Natural killer cell (primary cell): ENCODE data around the gene DIP2C. TPM values are rescaled to one million over a fixed set of nuclear protein-coding genes. Genes with fewer than 3 reads are reported as not detected.

Experiments used
- ATAC-seq, 3 donors: fragments of 150-1000 bp in 2 of 3; fragments of 200-7000 bp in 1 of 3; cut with Tn5 transposase; 1 replicate in 1 of 3; 2 replicates in 2 of 3; pipeline ENCODE4 v1.10.0; 2021; ENCODE audit warnings: mild to moderate bottlenecking in 2 of 3, moderate library complexity in 2 of 3
- DNase-seq, 2 donors: peaks; one replicate each; pipeline versions ENCODE4 v3.0.0 to v3.0.0-alpha.2; 2013 to 2021; ENCODE audit warnings: mixed read lengths in 1 of 2
- H3K27ac ChIP-seq: one replicate; pipeline ENCODE4 v1.5.1; 2013; ENCODE audit warnings: mild to moderate bottlenecking, low read length
- H3K27me3 ChIP-seq: one replicate; pipeline ENCODE4 v1.6.1; 2013; ENCODE audit warnings: low read length; ENCODE audit not compliant: control insufficient read depth, insufficient read depth
- H3K36me3 ChIP-seq: one replicate; pipeline ENCODE4 v1.6.1; 2013; ENCODE audit warnings: low read length; ENCODE audit not compliant: control insufficient read depth, insufficient read depth
- H3K4me1 ChIP-seq: one replicate; pipeline ENCODE4 v1.6.1; 2013; ENCODE audit warnings: low read length; ENCODE audit not compliant: control insufficient read depth, insufficient read depth
- H3K4me3 ChIP-seq: one replicate; pipeline ENCODE4 v1.5.1; 2013; ENCODE audit warnings: low read length
- H3K9me3 ChIP-seq: one replicate; pipeline ENCODE4 v1.6.1; 2013; ENCODE audit warnings: low read length; ENCODE audit not compliant: control insufficient read depth, insufficient read depth
- H3K27ac Mint-ChIP-seq, 2 donors: one replicate each; pipeline ENCODE4 v1.8.0; 2022; ENCODE audit warnings: mild to moderate bottlenecking in 2 of 2, mixed read lengths in 2 of 2, moderate library complexity in 1 of 2
- H3K27me3 Mint-ChIP-seq, 2 donors: one replicate each; pipeline ENCODE4 v1.8.0; 2022; ENCODE audit warnings: low read depth in 2 of 2, mixed read lengths in 2 of 2
- H3K36me3 Mint-ChIP-seq: one replicate; pipeline ENCODE4 v1.8.0; 2022; ENCODE audit warnings: mixed read lengths
- H3K4me1 Mint-ChIP-seq, 2 donors: one replicate each; pipeline ENCODE4 v1.8.0; 2022; ENCODE audit warnings: mixed read lengths in 2 of 2
- H3K4me3 Mint-ChIP-seq: one replicate; pipeline ENCODE4 v1.8.0; 2022; ENCODE audit warnings: mild to moderate bottlenecking, moderate library complexity, mixed read lengths
- H3K9me3 Mint-ChIP-seq, 2 donors: one replicate each; pipeline ENCODE4 v1.8.0; 2022; ENCODE audit warnings: mixed read lengths in 2 of 2
- WGBS: methylation state at CpG from one replicate; pipeline ENCODE4 v1.1.7; 2013; ENCODE audit warnings: missing lambda C conversion rate; ENCODE audit not compliant: insufficient coverage; 5-methylcytosine and 5-hydroxymethylcytosine counted together
- intact Hi-C: fragments of 100-400 bp; cut with micrococcal nuclease; formaldehyde crosslinking; loops from one replicate; pipeline ENCODE4 v1.14.2; 2022
- total RNA-seq, 4 donors: library from RNA; stranded (reverse); fragments of 120-200 nt in 1 of 4; gene quantifications; one replicate each; pipeline versions ENCODE4 v1.2.3 to v1.2.4, GENCODE V29; 2013 to 2022
- TF ChIP-seq, protein P1 (sequence below): fragments of 200-600 bp; IDR thresholded peaks from one replicate; pipeline ENCODE4 v1.8.0; 2022; ENCODE audit warnings: antibody characterized with exemption

The DIP2C gene
- total RNA-seq, 3 donors from 2014 or later (not counting 1 experiment from before 2014, with no cell fraction given) = 1.5 to 5.8 (median 3.8) TPM

DNA sequence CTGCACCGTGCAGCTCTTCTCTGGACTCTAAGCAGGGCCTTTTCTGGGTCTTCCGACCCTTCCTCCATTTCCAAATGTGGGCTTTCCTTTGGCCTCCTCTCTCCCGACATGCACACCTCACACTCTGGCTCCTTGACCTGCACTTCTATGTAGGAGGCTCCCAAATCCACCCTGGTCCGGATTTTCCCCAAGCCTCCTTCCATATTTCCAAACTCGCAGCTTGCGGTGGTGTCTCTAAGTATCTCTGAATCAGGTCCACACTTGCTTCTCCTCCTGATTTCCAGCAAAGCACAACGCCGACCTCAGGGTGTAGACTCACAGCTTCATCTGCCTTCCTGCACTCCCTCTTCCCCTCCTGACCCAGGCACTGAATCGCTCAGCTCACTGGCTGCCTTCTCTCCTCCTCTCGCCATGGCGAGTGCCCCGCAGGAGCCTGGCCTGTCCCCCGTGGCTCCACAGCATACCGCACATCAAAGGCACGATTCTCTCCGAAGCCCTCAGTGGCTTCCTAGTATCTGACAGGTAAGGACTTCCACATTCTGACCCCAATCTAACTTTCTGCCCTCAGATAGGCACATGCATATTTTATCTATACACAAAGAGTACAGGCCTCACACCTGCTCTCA is 27.8 kb downstream of the DIP2C start:
- peaks cover 26 to 29% of the 10 kb centered on the region in 2 donors for H3K4me1 Mint-ChIP-seq
- DNase-seq = no peak
- 94% methylated on average over 16 of the region's 16 CpGs for WGBS
- TF ChIP-seq, protein P1, sequence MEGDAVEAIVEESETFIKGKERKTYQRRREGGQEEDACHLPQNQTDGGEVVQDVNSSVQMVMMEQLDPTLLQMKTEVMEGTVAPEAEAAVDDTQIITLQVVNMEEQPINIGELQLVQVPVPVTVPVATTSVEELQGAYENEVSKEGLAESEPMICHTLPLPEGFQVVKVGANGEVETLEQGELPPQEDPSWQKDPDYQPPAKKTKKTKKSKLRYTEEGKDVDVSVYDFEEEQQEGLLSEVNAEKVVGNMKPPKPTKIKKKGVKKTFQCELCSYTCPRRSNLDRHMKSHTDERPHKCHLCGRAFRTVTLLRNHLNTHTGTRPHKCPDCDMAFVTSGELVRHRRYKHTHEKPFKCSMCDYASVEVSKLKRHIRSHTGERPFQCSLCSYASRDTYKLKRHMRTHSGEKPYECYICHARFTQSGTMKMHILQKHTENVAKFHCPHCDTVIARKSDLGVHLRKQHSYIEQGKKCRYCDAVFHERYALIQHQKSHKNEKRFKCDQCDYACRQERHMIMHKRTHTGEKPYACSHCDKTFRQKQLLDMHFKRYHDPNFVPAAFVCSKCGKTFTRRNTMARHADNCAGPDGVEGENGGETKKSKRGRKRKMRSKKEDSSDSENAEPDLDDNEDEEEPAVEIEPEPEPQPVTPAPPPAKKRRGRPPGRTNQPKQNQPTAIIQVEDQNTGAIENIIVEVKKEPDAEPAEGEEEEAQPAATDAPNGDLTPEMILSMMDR = no peak
- H3K27ac Mint-ChIP-seq = peak overlapping the region in 1 of 2 donors; percentile 69
- no peaks in the 10 kb centered on the region for H3K9me3 Mint-ChIP-seq
- H3K36me3 Mint-ChIP-seq = no peaks in the 10 kb centered on the region
- H3K27me3 Mint-ChIP-seq = peaks cover 0 to 11% of the 10 kb centered on the region in 2 donors
- H3K27me3 ChIP-seq = no peaks in the 10 kb centered on the region
- no peak overlapping the region for H3K27ac ChIP-seq
- H3K36me3 ChIP-seq = no peaks in the 10 kb centered on the region
- H3K9me3 ChIP-seq = no peaks in the 10 kb centered on the region
- intact Hi-C loops = no loop called here
- no peak overlapping the region for H3K4me3 ChIP-seq
- no peak for ATAC-seq
- H3K4me1 ChIP-seq = peaks cover 9% of the 10 kb centered on the region
- H3K4me3 Mint-ChIP-seq = no peak overlapping the region

DNA sequence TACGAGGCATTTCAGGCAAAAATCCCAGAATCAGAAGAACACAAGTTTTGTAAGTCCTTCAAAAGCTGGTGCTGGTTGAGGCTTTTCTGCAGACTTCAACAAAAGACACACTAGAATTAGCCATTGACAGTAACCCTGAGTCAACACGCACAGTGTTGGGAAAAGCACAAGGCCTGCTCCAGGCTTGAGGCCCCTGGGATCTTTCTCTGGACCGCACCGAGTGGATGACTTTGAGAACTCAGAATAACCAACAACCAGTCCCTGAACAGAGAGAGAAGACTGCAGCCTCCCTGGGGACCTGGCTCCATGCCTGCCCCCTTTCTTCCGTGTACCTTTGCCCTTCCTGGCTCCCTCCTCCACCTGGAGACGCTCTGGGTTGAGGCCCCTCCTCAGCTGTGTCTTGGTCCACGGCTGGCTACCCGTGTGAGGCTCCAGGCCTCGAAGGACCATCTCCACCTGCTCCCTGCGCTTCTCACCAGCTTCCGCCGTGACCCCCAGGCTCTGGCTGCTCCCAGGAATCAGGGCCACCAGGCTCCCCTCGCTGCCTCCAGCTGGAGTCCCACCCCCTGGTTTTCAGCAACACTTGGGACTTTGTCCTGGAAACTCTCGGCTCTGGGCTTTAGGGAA is 28.4 kb downstream of the DIP2C start:
- Histone ChIP-seq H3K4me1 (peaks cover 9% of the 10 kb centered on the region), H3K36me3 (no peaks in the 10 kb centered on the region), H3K9me3 (no peaks in the 10 kb centered on the region), H3K27ac (no peak overlapping the region), H3K27me3 (no peaks in the 10 kb centered on the region), H3K4me3 (no peak overlapping the region)
- TF ChIP-seq, protein P1 = no peak
- 90% methylated on average over 14 of the region's 14 CpGs for WGBS
- DNase-seq = no peak
- H3K4me1 Mint-ChIP-seq = peaks cover 26 to 29% of the 10 kb centered on the region in 2 donors
- H3K9me3 Mint-ChIP-seq = no peaks in the 10 kb centered on the region
- intact Hi-C loops = no loop called here
- no peak for ATAC-seq
- peaks cover 0 to 11% of the 10 kb centered on the region in 2 donors for H3K27me3 Mint-ChIP-seq
- no peak overlapping the region for H3K4me3 Mint-ChIP-seq
- H3K36me3 Mint-ChIP-seq = no peaks in the 10 kb centered on the region
- H3K27ac Mint-ChIP-seq = no peak overlapping the region

DNA sequence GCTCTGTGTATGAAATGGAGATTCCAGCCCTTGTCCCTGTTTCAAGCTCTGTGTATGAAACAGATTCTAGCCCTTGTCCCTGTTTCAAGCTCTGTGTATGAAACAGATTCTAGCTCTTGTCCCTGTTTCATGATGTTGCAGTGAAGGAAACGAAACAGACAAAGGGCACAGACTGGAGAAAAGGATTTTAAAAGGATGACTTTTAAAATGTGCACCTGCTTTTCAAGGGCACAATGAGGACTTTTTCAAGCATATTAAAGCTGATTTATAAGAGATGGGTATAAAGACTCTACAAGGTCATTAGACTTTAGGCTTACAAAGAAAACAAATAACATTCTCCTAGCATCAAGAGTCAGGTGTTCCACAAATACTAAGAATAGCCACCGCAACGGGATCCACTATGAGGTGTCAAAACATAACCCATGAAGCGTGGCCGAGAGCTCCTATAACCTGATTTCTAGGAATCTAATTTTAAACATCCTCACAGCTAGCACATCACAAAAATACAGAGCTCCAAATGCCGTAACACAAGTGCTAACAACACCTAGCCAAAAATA is 29.0 kb downstream of the DIP2C start:
- WGBS = 86% methylated on average over 6 of the region's 6 CpGs
- Mint-ChIP-seq H3K9me3 (no peaks in the 10 kb centered on the region), H3K4me3 (no peak overlapping the region), H3K27ac (no peak overlapping the region), H3K36me3 (no peaks in the 10 kb centered on the region), H3K4me1 (peaks cover 26 to 29% of the 10 kb centered on the region in 2 donors), H3K27me3 (peaks cover 0 to 11% of the 10 kb centered on the region in 2 donors)
- Histone ChIP-seq H3K27ac (no peak overlapping the region), H3K27me3 (no peaks in the 10 kb centered on the region), H3K9me3 (no peaks in the 10 kb centered on the region), H3K4me3 (no peak overlapping the region), H3K4me1 (peaks cover 9% of the 10 kb centered on the region), H3K36me3 (no peaks in the 10 kb centered on the region)
- intact Hi-C loops = no loop called here
- no peak for ATAC-seq
- TF ChIP-seq, protein P1 = no peak
- DNase-seq = no peak
